Common myeloid progenitor, CD34-positive (primary cell): Measurements from ENCODE around the gene NAPA. TPM values are rescaled to one million over a fixed set of nuclear protein-coding genes. Genes with fewer than 3 reads are reported as not detected.

Source experiments
- CTCF ChIA-PET: fragments of 350-600 bp; sonication (Branson Sonifier 250); formaldehyde crosslinking; loops from one replicate; lab custom pipeline; 2021; ENCODE audit warnings: antibody characterized with exemption; lab: Charles Lee
- POLR2A ChIA-PET: fragments of 350-600 bp; sonication (Branson Sonifier 250); formaldehyde crosslinking; loops from one replicate; lab custom pipeline; 2021; ENCODE audit warnings: antibody characterized with exemption; lab: Charles Lee
- DNase-seq, 3 donors: peaks; one replicate each; pipeline versions ENCODE4 v3.0.0 to v3.0.0-alpha.2; 2013
- H3K27ac ChIP-seq, 2 experiments: 1 replicate in 1 of 2; 2 replicates in 1 of 2; pipeline ENCODE4 v1.7.0; 2013; ENCODE audit warnings: inconsistent platforms in 2 of 2, low read length in 2 of 2, mild to moderate bottlenecking in 2 of 2, low read depth in 1 of 2, moderate library complexity in 1 of 2; ENCODE audit not compliant: severe bottlenecking in 2 of 2, insufficient read depth in 1 of 2, poor library complexity in 1 of 2
- H3K27me3 ChIP-seq, 5 experiments: replicated peaks in 2 of 5; 1 replicate in 3 of 5; 2 replicates in 2 of 5; pipeline versions ENCODE4 v1.6.1 to v1.7.0; 2013; ENCODE audit warnings: low read length in 4 of 5, mild to moderate bottlenecking in 2 of 5, moderate library complexity in 2 of 5, inconsistent platforms in 1 of 5; ENCODE audit not compliant: insufficient read depth in 5 of 5, control insufficient read depth in 4 of 5
- H3K36me3 ChIP-seq, 4 experiments: 1 replicate in 2 of 4; 2 replicates in 2 of 4; pipeline versions ENCODE4 v1.6.1 to v1.7.0; 2013; ENCODE audit warnings: low read length in 3 of 4, control low read depth in 1 of 4, mild to moderate bottlenecking in 1 of 4; ENCODE audit not compliant: control insufficient read depth in 4 of 4, insufficient read depth in 4 of 4
- H3K4me1 ChIP-seq, 4 experiments: 1 replicate in 3 of 4; 2 replicates in 1 of 4; pipeline versions ENCODE4 v1.6.1 to v1.7.1; 2013; ENCODE audit warnings: low read length in 3 of 4, mild to moderate bottlenecking in 3 of 4, control low read depth in 1 of 4, inconsistent platforms in 1 of 4, moderate library complexity in 1 of 4; ENCODE audit not compliant: control insufficient read depth in 4 of 4, insufficient read depth in 4 of 4; ENCODE audit errors: control extremely low read depth in 1 of 4
- H3K4me3 ChIP-seq, 7 experiments: 1 replicate in 4 of 7; 2 replicates in 3 of 7; pipeline versions ENCODE4 v1.5.1 to v1.7.0; 2013; ENCODE audit warnings: mild to moderate bottlenecking in 7 of 7, low read length in 6 of 7, moderate library complexity in 6 of 7, inconsistent platforms in 2 of 7, low read depth in 2 of 7, control low read depth in 1 of 7; ENCODE audit not compliant: insufficient read depth in 4 of 7, control insufficient read depth in 1 of 7; ENCODE audit errors: extremely low read depth in 1 of 7
- H3K9me3 ChIP-seq, 5 experiments: 1 replicate in 4 of 5; 2 replicates in 1 of 5; pipeline versions ENCODE4 v1.6.1 to v1.7.1; 2013; ENCODE audit warnings: low read length in 4 of 5, mild to moderate bottlenecking in 2 of 5, inconsistent platforms in 1 of 5, low read depth in 1 of 5, moderate library complexity in 1 of 5; ENCODE audit not compliant: control insufficient read depth in 4 of 5, insufficient read depth in 2 of 5; ENCODE audit errors: control extremely low read depth in 1 of 5
- WGBS: methylation state at CpG from one replicate; pipeline ENCODE4 v1.1.5; 2013; ENCODE audit not compliant: insufficient coverage; 5-methylcytosine and 5-hydroxymethylcytosine counted together
- polyA plus RNA-seq: library from polyadenylated mRNA; unstranded; fragments of 120-200 nt; gene quantifications from one replicate; pipeline ENCODE4 v1.2.1, GENCODE V29; 2013

Gene NAPA
- 49.1 TPM for polyA plus RNA-seq

DNA sequence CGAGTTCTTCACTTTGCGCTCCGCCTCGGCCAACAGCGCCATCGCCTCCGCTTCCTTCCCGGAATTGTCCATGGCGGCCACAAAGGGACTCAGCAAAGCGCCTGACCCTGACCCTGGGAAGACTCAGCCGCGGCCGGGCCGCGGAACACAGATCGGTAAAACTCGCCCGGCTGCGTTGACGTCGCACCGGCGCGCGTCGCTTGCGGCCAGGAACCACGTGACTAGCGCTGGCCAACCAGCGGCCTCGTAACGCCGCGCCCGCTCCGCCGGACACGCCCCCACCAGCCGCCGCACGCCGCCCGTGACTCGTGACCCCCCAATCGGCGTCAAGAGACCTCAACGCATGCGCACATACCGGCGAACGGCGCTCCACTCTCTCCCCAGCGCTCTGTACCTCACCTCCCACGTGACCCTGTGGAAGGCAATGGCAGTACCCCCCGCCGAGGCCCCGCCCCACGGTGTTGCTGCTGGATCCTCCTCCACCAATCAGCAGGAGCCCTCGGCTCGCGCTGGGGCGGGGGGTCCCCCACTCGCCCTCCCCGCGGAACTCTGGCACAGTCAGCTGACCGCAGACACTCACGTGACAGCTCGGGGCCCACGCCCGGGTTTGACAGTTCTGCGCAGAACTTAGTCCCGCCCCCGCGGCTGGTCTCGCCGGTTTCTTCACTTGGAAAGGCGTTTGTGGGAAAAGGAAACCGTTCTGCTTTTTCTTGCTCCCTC lies at the start of gene NAPA:
Gene NAPA, minus strand, starts transcription at position 195 of the 720 bp plus-strand sequence. Its CDS starts 123 bp downstream, at position 72.
- peaks cover 0 to 14% (median 4%) of the 10 kb centered on the region in 4 experiments for H3K36me3 ChIP-seq
- peak; percentile 100 for DNase-seq
- no peaks in the 10 kb centered on the region for H3K27me3 ChIP-seq
- H3K27ac ChIP-seq: peak within 1 kb of the TSS; percentile 97 to 99
- CTCF ChIA-PET: interaction anchor here (0.7 to 2.7 kb wide), 18 partner anchors 14 to 228 kb away, joined by 3 to 19 read pairs (median 4); partner anchors contain the start of genes DHX34 and KPTN
- H3K4me1 ChIP-seq: peaks cover 13 to 68% (median 53%) of the 10 kb centered on the region in 4 experiments
- peak within 1 kb of the TSS; percentile 72 to 99 (median 97) for H3K4me3 ChIP-seq
- no peaks in the 10 kb centered on the region for H3K9me3 ChIP-seq
- POLR2A ChIA-PET: interaction anchor here (0.7 to 1.7 kb wide), 2 partner anchors 23 to 31 kb away, joined by 3 to 5 read pairs; partner anchors contain the start of gene KPTN
- under 1% methylated on average over 68 of the region's 78 CpGs for WGBS

DNA sequence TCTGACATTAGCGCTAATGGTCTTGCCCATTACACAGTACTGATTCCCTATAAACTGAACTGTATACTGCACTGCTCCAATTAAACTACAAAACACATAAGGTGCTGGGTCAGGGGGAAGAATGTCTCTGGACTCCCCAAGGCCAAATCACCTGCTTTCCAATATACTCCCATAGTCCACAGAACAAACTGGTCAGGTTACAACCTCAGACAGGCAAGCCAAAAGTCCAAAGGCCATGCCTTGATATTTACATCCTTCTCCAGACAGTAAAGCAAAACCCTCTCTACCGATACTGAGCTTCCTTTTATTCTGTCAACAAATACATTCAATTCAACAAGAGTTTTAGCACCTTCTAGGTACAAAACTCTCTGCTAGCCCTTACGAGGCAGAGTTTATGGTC lies 49.2 kb upstream of the NAPA start:
- no peak overlapping the region for H3K4me3 ChIP-seq
- H3K27ac ChIP-seq: no peak overlapping the region
- H3K27me3 ChIP-seq: no peaks in the 10 kb centered on the region
- no peaks in the 10 kb centered on the region for H3K36me3 ChIP-seq
- H3K9me3 ChIP-seq: no peaks in the 10 kb centered on the region
- WGBS: 93% methylated on average over 3 of the region's 3 CpGs
- H3K4me1 ChIP-seq: no peaks in the 10 kb centered on the region
- ChIA-PET CTCF (no interaction called here), POLR2A (no interaction called here)
- no peak for DNase-seq

DNA sequence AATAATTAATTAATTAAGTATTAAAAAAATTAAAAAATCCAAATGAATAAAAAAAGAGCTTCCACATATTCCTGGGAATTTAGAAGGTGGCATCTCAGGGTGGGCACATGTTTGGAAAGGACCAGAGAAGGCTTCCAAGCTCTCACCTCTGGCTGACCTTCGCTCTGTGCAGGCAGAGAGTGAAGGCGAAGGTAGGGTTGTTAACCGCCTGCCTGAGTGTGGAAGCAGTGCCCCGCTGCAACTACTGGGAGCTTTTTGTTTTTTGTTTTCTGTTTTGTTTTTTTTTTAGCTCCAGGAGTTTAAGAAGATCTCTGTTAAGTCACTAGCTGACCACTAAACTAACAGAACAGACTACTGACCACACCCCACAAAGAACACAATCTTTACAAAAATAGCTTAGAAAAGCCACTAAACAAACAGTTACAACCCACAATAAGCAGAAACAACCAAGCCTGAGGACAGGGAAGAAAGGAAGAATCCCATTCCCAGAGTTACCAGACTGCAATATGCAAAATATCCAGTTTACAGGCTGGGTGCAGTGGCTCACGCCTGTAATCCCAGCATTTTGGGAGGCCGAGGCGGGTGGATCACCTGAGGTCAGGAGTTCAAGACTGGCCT lies 46.7 kb upstream of the NAPA start:
- ChIA-PET CTCF (interaction anchor here (0.9 kb wide), 1 partner anchor 138 kb away, joined by 3 read pairs; no protein-coding TSS in a partner anchor), POLR2A (no interaction called here)
- Histone ChIP-seq H3K9me3 (no peaks in the 10 kb centered on the region), H3K36me3 (no peaks in the 10 kb centered on the region), H3K27ac (no peak overlapping the region), H3K4me3 (no peak overlapping the region), H3K27me3 (no peaks in the 10 kb centered on the region), H3K4me1 (no peaks in the 10 kb centered on the region)
- 100% methylated on average over 4 of the region's 7 CpGs for WGBS
- DNase-seq: no peak

DNA sequence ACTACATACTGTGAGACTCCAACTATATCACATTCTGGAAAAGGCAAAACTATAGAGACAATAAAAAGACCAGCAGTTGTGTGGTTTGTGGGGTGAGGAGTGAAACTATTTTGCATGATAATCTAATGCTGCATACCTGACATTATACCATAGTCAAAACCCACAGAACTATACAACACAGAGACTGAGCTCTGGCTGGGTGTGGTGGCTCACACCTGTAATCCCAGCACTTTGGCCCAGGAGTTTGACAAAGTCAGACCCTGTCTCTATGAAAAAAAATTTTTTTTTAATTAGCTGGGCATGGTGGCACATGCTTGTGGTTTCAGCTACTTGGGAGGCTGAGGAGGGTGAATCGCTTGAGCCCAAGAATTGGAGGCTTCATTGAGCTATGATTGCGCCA lies 46.1 kb upstream of the NAPA start:
- H3K4me3 ChIP-seq: no peak overlapping the region
- ChIA-PET POLR2A (no interaction called here), CTCF (interaction anchor here (0.9 to 1.1 kb wide), 2 partner anchors 11 to 139 kb away, joined by 3 read pairs; no protein-coding TSS in a partner anchor)
- no peak for DNase-seq
- H3K36me3 ChIP-seq: no peaks in the 10 kb centered on the region
- no peaks in the 10 kb centered on the region for H3K27me3 ChIP-seq
- H3K9me3 ChIP-seq: no peaks in the 10 kb centered on the region
- no peaks in the 10 kb centered on the region for H3K4me1 ChIP-seq
- WGBS: no CpG with 5 or more reads among the region's 2 CpGs
- H3K27ac ChIP-seq: no peak overlapping the region

DNA sequence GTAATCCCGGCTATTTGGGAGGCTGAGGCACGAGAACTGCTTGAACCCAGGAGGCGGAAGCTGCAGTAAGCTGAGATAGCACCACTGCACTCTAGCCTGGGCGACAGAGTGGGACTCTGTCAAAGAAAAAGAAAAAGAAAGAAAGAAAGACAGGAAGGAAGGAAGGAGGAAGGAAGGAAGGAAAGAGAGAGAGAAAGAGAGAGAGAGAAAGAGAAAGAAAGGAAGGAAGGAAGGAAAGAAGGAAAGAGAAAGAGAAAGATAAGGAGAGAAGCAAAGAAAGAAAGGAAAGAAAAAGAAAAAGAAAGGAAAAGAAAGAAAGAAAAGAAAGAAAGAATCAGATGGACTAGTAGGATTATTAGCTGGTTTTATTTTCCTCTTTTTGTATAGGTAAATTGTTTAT lies 35.3 kb upstream of the NAPA start:
- DNase-seq: no peak
- H3K9me3 ChIP-seq: no peaks in the 10 kb centered on the region
- WGBS: 100% methylated on average over 4 of the region's 4 CpGs

DNA sequence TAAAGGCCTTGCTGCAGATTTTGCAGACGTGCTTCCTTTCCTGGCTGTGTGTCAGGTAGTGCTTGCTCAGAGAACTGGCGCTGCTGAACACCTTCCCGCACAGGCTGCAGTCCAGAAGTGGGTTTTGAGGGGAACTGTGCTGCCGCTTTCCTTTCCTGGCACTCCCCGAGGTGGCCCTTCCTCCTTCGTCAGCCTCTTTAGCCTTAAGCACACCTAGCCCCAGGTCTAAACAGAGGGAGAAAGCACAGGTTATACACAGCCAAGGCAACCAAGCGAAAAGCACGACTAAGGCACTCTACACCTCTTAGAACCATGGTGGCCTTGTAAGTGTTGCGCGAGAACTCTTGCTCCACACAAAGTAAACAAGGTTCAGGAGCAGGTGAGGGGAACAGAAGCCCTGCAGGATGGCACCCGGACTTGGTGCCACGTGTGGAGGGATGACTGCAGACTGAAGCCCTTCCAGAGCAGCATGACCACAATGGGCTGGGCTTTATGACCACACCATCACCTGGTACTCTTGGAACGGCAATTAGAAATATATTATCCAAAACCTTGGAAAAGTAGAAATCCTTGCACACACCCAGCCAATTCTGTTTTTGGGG lies 34.5 kb upstream of the NAPA start:
- H3K27me3 ChIP-seq: peaks cover 0 to 26% (median 9%) of the 10 kb centered on the region in 5 experiments
- DNase-seq: no peak
- WGBS: 89% methylated on average over 8 of the region's 13 CpGs
- CTCF ChIA-PET: interaction anchor here (1.1 kb wide), 1 partner anchor 11 kb away, joined by 3 read pairs; no protein-coding TSS in a partner anchor
- no peak overlapping the region for H3K27ac ChIP-seq
- POLR2A ChIA-PET: no interaction called here
- H3K4me1 ChIP-seq: peaks cover 0 to 10% (median 2%) of the 10 kb centered on the region in 4 experiments
- H3K4me3 ChIP-seq: no peak overlapping the region
- H3K9me3 ChIP-seq: no peaks in the 10 kb centered on the region
- H3K36me3 ChIP-seq: no peaks in the 10 kb centered on the region

More for the DNA sequence above, 35.3 kb upstream of the NAPA start:
- Histone ChIP-seq H3K4me1 (peaks cover 0 to 6% (median 2%) of the 10 kb centered on the region in 4 experiments), H3K27me3 (peaks cover 0 to 19% (median 4%) of the 10 kb centered on the region in 5 experiments), H3K4me3 (no peak overlapping the region), H3K36me3 (no peaks in the 10 kb centered on the region), H3K27ac (no peak overlapping the region)
- ChIA-PET CTCF (interaction anchor here (1.1 kb wide), 1 partner anchor 11 kb away, joined by 3 read pairs; no protein-coding TSS in a partner anchor), POLR2A (no interaction called here)
